HepG2 (cell line): ENCODE measurements around the gene TNNI2. TPM values are rescaled to one million over a fixed set of nuclear protein-coding genes. Genes with fewer than 3 reads are reported as not detected.

Experiments used
- GZF1 ChIP-seq: sonication (generic); formaldehyde crosslinking; IDR thresholded peaks from 2 replicates; pipeline ENCODE4 v1.5.1; 2020; ENCODE audit warnings: mild to moderate bottlenecking, missing genetic modification reagents
- KLF16 ChIP-seq, 2 experiments: sonication (generic) in 1 of 2; formaldehyde crosslinking in 1 of 2; IDR thresholded peaks; 2 replicates each; pipeline versions ENCODE4 v1.6.1 to v1.8.0; 2016 to 2023; ENCODE audit warnings: missing genetic modification reagents in 2 of 2, missing compliant biosample characterization in 1 of 2
- ONECUT2 ChIP-seq: sonication (generic); formaldehyde crosslinking; IDR thresholded peaks from 2 replicates; pipeline ENCODE4 v1.4.0; 2020; ENCODE audit warnings: missing genetic modification reagents
- PITX1 ChIP-seq: sonication (generic); formaldehyde crosslinking; IDR thresholded peaks from 2 replicates; pipeline ENCODE4 v1.5.1; 2020; ENCODE audit warnings: mild to moderate bottlenecking, missing genetic modification reagents
- SALL2 ChIP-seq: sonication (generic); formaldehyde crosslinking; IDR thresholded peaks from 2 replicates; pipeline ENCODE4 v1.8.1; 2023; ENCODE audit warnings: mild to moderate bottlenecking, missing genetic modification reagents, inconsistent platforms
- TEAD3 ChIP-seq: optimal IDR thresholded peaks from 2 replicates; pipeline ENCODE3; 2016; ENCODE audit warnings: borderline replicate concordance
- ZNF879 ChIP-seq: sonication (generic); formaldehyde crosslinking; IDR thresholded peaks from 2 replicates; pipeline ENCODE4 v1.8.1; 2023; ENCODE audit warnings: missing genetic modification reagents
- polyA plus RNA-seq, 8 experiments: library from polyadenylated mRNA; depleted of rRNA in 3 of 8; stranded (reverse) in 7 of 8; unstranded in 1 of 8; fragments of >200 nt; fragmentation: Illumina TruSeq in 4 of 8; extraction: Trizol in 4 of 8; gene quantifications; 2 replicates each; pipeline versions ENCODE4 v1.2.1 to v1.2.3, GENCODE V29; 2011 to 2016; ENCODE audit warnings: low read depth in 4 of 8, missing spikeins in 1 of 8, mixed read lengths in 1 of 8; ENCODE audit not compliant: insufficient read depth in 1 of 8
- total RNA-seq, 5 experiments: library from RNA; depleted of rRNA; stranded (reverse); fragments of >200 nt; fragmentation: Illumina TruSeq; extraction: Trizol; gene quantifications; 2 replicates each; pipeline ENCODE4 v1.2.3, GENCODE V29; 2016; ENCODE audit warnings: low read depth in 1 of 5
- TF ChIP-seq, protein P1 (sequence below): sonication (generic); formaldehyde crosslinking; IDR thresholded peaks from 2 replicates; pipeline ENCODE4 v1.5.0; 2020; ENCODE audit warnings: mild to moderate bottlenecking, missing genetic modification reagents, borderline replicate concordance
- TF ChIP-seq, protein P2 (sequence below): IDR thresholded peaks from 2 replicates; pipeline ENCODE4 v1.6.1; 2016; ENCODE audit warnings: missing compliant biosample characterization, missing genetic modification reagents, borderline replicate concordance
- TF ChIP-seq, protein P3 (sequence below): sonication (generic); formaldehyde crosslinking; IDR thresholded peaks from 2 replicates; pipeline ENCODE4 v1.4.0; 2020; ENCODE audit warnings: missing genetic modification reagents, borderline replicate concordance

TNNI2 gene
- total and polyA plus RNA-seq, 2 of the 13 experiments (the other 11 are each of a cell fraction or from before 2014, with no cell fraction given): 7.2 to 12.0 TPM

DNA sequence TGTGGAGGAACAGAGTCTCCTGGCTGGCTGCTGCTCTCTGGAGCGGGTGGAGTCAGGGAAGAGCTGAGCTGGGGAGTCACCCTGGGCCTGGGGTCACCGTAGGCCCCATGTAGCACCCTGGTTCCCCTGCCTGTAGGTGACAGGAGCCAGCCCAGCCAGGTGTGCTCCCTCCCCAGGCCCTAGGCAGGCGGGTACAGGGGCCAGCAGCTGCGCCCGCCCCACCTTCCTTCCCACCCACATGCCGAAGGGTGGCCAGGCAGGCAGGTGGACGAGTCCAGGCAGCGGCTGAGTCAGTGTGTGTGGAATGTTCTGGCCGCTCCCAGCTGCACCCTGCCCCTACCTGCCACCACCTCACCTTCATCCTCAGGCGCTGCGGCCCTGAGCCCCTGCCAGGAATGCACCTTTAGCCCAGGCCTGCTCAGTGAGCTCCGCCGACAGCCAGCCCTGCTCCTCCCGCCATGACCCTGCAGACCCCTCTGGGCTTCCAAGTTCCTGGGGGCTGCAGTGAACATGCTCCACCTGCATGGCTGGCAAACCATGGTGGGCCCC, 4.6 kb upstream of the TNNI2 start (continued):
- TF ChIP-seq, protein P1, sequence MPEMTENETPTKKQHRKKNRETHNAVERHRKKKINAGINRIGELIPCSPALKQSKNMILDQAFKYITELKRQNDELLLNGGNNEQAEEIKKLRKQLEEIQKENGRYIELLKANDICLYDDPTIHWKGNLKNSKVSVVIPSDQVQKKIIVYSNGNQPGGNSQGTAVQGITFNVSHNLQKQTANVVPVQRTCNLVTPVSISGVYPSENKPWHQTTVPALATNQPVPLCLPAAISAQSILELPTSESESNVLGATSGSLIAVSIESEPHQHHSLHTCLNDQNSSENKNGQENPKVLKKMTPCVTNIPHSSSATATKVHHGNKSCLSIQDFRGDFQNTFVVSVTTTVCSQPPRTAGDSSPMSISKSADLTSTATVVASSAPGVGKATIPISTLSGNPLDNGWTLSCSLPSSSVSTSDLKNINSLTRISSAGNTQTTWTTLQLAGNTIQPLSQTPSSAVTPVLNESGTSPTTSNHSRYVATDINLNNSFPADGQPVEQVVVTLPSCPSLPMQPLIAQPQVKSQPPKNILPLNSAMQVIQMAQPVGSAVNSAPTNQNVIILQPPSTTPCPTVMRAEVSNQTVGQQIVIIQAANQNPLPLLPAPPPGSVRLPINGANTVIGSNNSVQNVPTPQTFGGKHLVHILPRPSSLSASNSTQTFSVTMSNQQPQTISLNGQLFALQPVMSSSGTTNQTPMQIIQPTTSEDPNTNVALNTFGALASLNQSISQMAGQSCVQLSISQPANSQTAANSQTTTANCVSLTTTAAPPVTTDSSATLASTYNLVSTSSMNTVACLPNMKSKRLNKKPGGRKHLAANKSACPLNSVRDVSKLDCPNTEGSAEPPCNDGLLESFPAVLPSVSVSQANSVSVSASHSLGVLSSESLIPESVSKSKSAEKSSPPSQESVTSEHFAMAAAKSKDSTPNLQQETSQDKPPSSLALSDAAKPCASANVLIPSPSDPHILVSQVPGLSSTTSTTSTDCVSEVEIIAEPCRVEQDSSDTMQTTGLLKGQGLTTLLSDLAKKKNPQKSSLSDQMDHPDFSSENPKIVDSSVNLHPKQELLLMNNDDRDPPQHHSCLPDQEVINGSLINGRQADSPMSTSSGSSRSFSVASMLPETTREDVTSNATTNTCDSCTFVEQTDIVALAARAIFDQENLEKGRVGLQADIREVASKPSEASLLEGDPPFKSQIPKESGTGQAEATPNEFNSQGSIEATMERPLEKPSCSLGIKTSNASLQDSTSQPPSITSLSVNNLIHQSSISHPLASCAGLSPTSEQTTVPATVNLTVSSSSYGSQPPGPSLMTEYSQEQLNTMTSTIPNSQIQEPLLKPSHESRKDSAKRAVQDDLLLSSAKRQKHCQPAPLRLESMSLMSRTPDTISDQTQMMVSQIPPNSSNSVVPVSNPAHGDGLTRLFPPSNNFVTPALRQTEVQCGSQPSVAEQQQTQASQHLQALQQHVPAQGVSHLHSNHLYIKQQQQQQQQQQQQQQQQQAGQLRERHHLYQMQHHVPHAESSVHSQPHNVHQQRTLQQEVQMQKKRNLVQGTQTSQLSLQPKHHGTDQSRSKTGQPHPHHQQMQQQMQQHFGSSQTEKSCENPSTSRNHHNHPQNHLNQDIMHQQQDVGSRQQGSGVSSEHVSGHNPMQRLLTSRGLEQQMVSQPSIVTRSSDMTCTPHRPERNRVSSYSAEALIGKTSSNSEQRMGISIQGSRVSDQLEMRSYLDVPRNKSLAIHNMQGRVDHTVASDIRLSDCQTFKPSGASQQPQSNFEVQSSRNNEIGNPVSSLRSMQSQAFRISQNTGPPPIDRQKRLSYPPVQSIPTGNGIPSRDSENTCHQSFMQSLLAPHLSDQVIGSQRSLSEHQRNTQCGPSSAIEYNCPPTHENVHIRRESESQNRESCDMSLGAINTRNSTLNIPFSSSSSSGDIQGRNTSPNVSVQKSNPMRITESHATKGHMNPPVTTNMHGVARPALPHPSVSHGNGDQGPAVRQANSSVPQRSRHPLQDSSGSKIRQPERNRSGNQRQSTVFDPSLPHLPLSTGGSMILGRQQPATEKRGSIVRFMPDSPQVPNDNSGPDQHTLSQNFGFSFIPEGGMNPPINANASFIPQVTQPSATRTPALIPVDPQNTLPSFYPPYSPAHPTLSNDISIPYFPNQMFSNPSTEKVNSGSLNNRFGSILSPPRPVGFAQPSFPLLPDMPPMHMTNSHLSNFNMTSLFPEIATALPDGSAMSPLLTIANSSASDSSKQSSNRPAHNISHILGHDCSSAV (CRISPR knock-in tag): no peak
- TF ChIP-seq, protein P2, sequence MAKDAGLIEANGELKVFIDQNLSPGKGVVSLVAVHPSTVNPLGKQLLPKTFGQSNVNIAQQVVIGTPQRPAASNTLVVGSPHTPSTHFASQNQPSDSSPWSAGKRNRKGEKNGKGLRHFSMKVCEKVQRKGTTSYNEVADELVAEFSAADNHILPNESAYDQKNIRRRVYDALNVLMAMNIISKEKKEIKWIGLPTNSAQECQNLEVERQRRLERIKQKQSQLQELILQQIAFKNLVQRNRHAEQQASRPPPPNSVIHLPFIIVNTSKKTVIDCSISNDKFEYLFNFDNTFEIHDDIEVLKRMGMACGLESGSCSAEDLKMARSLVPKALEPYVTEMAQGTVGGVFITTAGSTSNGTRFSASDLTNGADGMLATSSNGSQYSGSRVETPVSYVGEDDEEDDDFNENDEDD (CRISPR knock-in tag): peak; percentile 79; the same call in 1 of the 2 replicates
- TF ChIP-seq KLF16 (CRISPR knock-in tag; IDR thresholded peaks at IDR 0.05) (no peak), ONECUT2 (CRISPR knock-in tag) (no peak), SALL2 (CRISPR knock-in tag) (no peak), ZNF879 (CRISPR knock-in tag) (no peak), GZF1 (no peak), PITX1 (no peak), TEAD3 (peak; percentile 96)
- TF ChIP-seq, protein P3, sequence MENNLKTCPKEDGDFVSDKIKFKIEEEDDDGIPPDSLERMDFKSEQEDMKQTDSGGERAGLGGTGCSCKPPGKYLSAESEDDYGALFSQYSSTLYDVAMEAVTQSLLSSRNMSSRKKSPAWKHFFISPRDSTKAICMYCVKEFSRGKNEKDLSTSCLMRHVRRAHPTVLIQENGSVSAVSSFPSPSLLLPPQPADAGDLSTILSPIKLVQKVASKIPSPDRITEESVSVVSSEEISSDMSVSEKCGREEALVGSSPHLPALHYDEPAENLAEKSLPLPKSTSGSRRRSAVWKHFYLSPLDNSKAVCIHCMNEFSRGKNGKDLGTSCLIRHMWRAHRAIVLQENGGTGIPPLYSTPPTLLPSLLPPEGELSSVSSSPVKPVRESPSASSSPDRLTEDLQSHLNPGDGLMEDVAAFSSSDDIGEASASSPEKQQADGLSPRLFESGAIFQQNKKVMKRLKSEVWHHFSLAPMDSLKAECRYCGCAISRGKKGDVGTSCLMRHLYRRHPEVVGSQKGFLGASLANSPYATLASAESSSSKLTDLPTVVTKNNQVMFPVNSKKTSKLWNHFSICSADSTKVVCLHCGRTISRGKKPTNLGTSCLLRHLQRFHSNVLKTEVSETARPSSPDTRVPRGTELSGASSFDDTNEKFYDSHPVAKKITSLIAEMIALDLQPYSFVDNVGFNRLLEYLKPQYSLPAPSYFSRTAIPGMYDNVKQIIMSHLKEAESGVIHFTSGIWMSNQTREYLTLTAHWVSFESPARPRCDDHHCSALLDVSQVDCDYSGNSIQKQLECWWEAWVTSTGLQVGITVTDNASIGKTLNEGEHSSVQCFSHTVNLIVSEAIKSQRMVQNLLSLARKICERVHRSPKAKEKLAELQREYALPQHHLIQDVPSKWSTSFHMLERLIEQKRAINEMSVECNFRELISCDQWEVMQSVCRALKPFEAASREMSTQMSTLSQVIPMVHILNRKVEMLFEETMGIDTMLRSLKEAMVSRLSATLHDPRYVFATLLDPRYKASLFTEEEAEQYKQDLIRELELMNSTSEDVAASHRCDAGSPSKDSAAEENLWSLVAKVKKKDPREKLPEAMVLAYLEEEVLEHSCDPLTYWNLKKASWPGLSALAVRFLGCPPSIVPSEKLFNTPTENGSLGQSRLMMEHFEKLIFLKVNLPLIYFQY: 0 out of 2 replicates have a peak, but pooled peaks have one; percentile 29
